WERI-Rb-1 (cell line): Measurements from ENCODE around the gene PRSS36.
"Not testable (repeated sequence)": the region's sequence is repeated elsewhere in the genome, so short reads cannot be mapped to it uniquely, and the experiment has no call there.

Source experiments
- DNase-seq: peaks from one replicate; pipeline ENCODE4 v3.0.0-alpha.2; 2020
- H3K27ac ChIP-seq: fragments of 250-450 bp; sonication (Bioruptor Pico); 2 replicates; pipeline ENCODE4 v1.5.1; 2020; ENCODE audit warnings: mild to moderate bottlenecking, moderate library complexity
- H3K27me3 ChIP-seq: fragments of 250-450 bp; sonication (Bioruptor Pico); 2 replicates; pipeline ENCODE4 v1.5.1; 2021; ENCODE audit warnings: mild to moderate bottlenecking, low read depth, moderate library complexity; ENCODE audit not compliant: insufficient read depth, severe bottlenecking
- H3K36me3 ChIP-seq: fragments of 250-450 bp; sonication (Bioruptor Pico); 2 replicates; pipeline ENCODE4 v1.5.1; 2020; ENCODE audit warnings: mild to moderate bottlenecking, moderate library complexity
- H3K4me3 ChIP-seq: 2 replicates; pipeline ENCODE4 v1.5.1; 2011; ENCODE audit warnings: low read depth, mild to moderate bottlenecking, control low read depth, low read length
- H3K9me3 ChIP-seq: fragments of 250-450 bp; sonication (Bioruptor Pico); 2 replicates; pipeline ENCODE4 v1.5.1; 2021; ENCODE audit warnings: mild to moderate bottlenecking, moderate library complexity; ENCODE audit not compliant: severe bottlenecking
- CTCF ChIP-seq: IDR thresholded peaks from 2 replicates; pipeline ENCODE4 v1.5.1; 2011; ENCODE audit warnings: low read depth, mild to moderate bottlenecking, control low read depth, inconsistent platforms, low read length

Gene PRSS36

GRCh38 chr16:31181102-31181830, 31.4 kb upstream of the PRSS36 start:
- peak overlapping the region; percentile 99 for H3K27ac ChIP-seq
- no peaks in the 10 kb centered on the region for H3K9me3 ChIP-seq
- peak overlapping the region; percentile 74 for H3K4me3 ChIP-seq
- DNase-seq: peak; percentile 66
- H3K36me3 ChIP-seq: peaks cover 62% of the 10 kb centered on the region
- TF ChIP-seq CTCF: no peak
- H3K27me3 ChIP-seq: no peaks in the 10 kb centered on the region

DNA sequence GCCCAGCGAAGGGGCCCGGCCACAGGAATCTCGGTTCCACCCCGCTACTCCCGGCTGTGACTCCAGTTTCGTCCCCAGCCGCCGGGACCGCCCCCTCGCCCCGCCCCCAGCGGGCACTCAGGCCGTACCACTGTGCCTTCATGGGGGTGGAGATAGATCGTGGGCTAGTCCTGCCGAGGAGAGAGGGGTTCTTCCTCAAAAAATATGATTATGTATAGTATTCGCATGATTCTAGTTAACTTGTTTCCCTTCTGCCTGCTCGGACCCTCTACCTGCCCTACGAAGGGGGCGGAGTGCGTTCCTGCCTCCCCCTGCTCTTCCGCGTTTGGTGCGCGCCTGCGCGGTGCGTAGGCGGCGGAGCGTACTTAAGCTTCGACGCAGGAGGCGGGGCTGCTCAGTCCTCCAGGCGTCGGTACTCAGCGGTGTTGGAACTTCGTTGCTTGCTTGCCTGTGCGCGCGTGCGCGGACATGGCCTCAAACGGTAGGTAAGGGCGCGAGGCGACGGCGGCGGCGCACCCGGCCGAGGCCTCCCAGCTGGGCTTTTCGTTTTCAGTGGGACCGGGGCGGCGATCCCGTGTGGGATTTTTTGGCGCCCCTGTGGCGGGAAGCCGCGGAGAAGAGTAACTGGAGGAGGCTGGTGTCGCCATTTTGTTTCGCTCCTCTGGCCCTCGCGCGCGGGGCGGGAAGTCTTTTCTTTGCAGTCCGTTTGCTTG, 30.0 kb upstream of the PRSS36 start, which contains the start of gene FUS:
Gene FUS, plus strand, starts transcription at position 393 of the 713 bp plus-strand sequence. Its CDS starts 76 bp downstream, at position 469.
- Histone ChIP-seq H3K4me3 (peak within 1 kb of the TSS; percentile 74), H3K36me3 (peaks cover 48% of the 10 kb centered on the region), H3K27me3 (no peaks in the 10 kb centered on the region), H3K27ac (peak within 1 kb of the TSS; percentile 99), H3K9me3 (no peaks in the 10 kb centered on the region)
- DNase-seq: peak; percentile 87
- TF ChIP-seq CTCF: no peak

DNA sequence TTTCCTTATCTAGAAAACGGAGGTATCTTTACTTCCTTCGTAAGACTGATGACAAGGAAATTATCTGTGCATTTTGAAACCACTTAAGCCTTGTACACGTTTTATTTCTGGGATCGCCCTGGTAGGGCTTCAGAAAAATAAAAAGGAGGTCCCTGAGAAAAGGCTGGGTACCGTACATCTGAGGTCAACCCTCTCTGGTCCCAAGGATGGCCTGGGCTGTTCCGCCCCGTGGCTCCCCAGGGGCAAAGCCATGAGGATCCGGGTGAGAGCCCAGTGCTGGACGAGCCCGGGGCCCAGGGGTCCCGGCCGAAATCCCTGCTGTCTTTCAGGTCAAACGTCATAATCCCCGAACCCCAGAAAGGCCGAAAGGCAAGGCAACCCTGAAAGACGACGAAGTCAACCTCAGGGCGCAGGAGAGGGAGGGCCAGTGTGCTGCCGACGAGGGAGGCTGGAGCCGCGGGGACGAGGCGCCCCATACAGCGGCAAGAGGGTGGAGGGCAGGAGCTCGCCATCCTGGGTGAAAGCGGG, 29.4 kb upstream of the PRSS36 start:
- DNase-seq: no peak
- no peaks in the 10 kb centered on the region for H3K27me3 ChIP-seq
- H3K27ac ChIP-seq: peak overlapping the region; percentile 99
- TF ChIP-seq CTCF: no peak
- H3K36me3 ChIP-seq: peaks cover 42% of the 10 kb centered on the region
- H3K4me3 ChIP-seq: peak overlapping the region; percentile 74
- no peaks in the 10 kb centered on the region for H3K9me3 ChIP-seq

DNA sequence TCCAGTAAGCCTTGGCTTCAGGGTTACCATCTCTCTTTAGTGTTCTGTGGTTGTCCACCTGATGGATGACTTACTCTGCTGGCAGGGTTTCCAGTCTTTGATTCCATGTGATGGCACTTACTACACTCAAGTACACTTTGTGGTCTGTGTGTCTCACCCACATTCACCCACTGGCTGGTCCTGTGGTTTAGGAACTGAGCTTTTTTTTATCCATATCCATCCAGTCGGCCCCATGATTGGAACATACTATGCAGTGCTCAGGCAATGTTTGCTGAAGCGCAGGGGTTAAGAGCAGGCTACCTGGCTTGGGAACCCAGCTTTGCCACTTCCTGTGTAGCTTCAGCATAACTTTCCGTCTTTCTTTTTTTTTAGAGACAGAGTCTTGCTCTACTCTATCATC, 27.3 kb upstream of the PRSS36 start:
- no peak for DNase-seq

GRCh38 chr16:31170048-31170447, 20.2 kb upstream of the PRSS36 start:
- H3K4me3 ChIP-seq, H3K36me3 ChIP-seq, H3K27me3 ChIP-seq, H3K9me3 ChIP-seq, DNase-seq: not testable (repeated sequence)
- peak overlapping the region; percentile 68 for H3K27ac ChIP-seq

More for the DNA sequence above, 27.3 kb upstream of the PRSS36 start:
- Histone ChIP-seq H3K36me3 (peaks cover 22% of the 10 kb centered on the region), H3K9me3 (no peaks in the 10 kb centered on the region), H3K27me3 (no peaks in the 10 kb centered on the region), H3K4me3 (no peak overlapping the region), H3K27ac (no peak overlapping the region)
- TF ChIP-seq CTCF: no peak

DNA sequence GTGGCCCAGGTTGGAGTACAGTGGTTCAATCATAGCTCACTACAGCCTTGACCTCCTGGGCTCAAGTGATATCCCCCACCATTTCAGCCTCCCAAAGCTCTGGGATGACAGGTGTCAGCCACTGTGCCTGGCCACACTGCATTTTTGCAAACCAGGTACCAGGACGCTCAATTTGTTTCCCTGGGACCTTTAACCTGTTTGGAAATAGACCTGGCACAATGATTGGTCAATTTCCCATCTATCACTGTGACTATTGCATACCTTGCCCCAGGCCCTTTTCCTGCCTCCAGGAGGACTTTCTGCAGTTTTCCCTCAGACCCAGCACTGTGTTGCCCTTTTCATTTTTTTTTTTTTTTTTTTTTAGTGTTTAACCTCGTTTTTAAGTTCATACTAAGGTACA, 19.0 kb upstream of the PRSS36 start:
- no peak overlapping the region for H3K4me3 ChIP-seq
- H3K27ac ChIP-seq: no peak overlapping the region
- TF ChIP-seq CTCF: no peak
- H3K9me3 ChIP-seq: no peaks in the 10 kb centered on the region
- no peaks in the 10 kb centered on the region for H3K27me3 ChIP-seq
- DNase-seq: no peak
- no peaks in the 10 kb centered on the region for H3K36me3 ChIP-seq
